ENCODE data around the gene PRRG1.
"Not testable (repeated sequence)": the region's sequence is repeated elsewhere in the genome, so short reads cannot be mapped to it uniquely, and the experiment has no call there.

Gene PRRG1

GRCh38 chrX:37485429-37485828, 136.3 kb downstream of the PRRG1 start:
- TF ChIP-seq CTCF (IDR thresholded peaks at IDR 0.05; ENCODE audit: low read length, missing control alignments): no peak
- no peak for DNase-seq (ENCODE audit: low read depth)
- no peak overlapping the region for H3K4me3 ChIP-seq (replicated peaks; ENCODE audit: low read depth, low read length)

GRCh38 chrX:37487271-37487670, 138.1 kb downstream of the PRRG1 start:
- DNase-seq (ENCODE audit: low read depth): no peak
- no peak for TF ChIP-seq CTCF (IDR thresholded peaks at IDR 0.05; ENCODE audit: low read length, missing control alignments)
- H3K4me3 ChIP-seq (replicated peaks; ENCODE audit: low read depth, low read length): no peak overlapping the region

GRCh38 chrX:37488323-37488722, 139.2 kb downstream of the PRRG1 start:
- H3K4me3 ChIP-seq (replicated peaks; ENCODE audit: low read depth, low read length): no peak overlapping the region
- DNase-seq (ENCODE audit: low read depth): no peak
- no peak for TF ChIP-seq CTCF (IDR thresholded peaks at IDR 0.05; ENCODE audit: low read length, missing control alignments)

- DNase-seq (ENCODE audit: low read depth): no peak
- TF ChIP-seq CTCF (IDR thresholded peaks at IDR 0.05; ENCODE audit: low read length, missing control alignments): no peak
- no peak overlapping the region for H3K4me3 ChIP-seq (replicated peaks; ENCODE audit: low read depth, low read length)
Observed at GRCh38 chrX:37491686-37492085, 142.5 kb downstream of the PRRG1 start.

GRCh38 chrX:37495760-37496159, 146.6 kb downstream of the PRRG1 start:
- not testable (repeated sequence) for H3K4me3 ChIP-seq (replicated peaks; ENCODE audit: low read depth, low read length); DNase-seq (ENCODE audit: low read depth)
- TF ChIP-seq CTCF (IDR thresholded peaks at IDR 0.05; ENCODE audit: low read length, missing control alignments): peak; percentile 25

- H3K4me3 ChIP-seq (replicated peaks; ENCODE audit: low read depth, low read length); DNase-seq (ENCODE audit: low read depth): not testable (repeated sequence)
Observed at GRCh38 chrX:37497126-37497525, 148.0 kb downstream of the PRRG1 start.

GRCh38 chrX:37498323-37498722, 149.2 kb downstream of the PRRG1 start:
- not testable (repeated sequence) for H3K4me3 ChIP-seq (replicated peaks; ENCODE audit: low read depth, low read length); DNase-seq (ENCODE audit: low read depth)

- not testable (repeated sequence) for DNase-seq (ENCODE audit: low read depth); H3K4me3 ChIP-seq (replicated peaks; ENCODE audit: low read depth, low read length)
Observed at GRCh38 chrX:37499649-37500048, 150.5 kb downstream of the PRRG1 start.

- DNase-seq (ENCODE audit: low read depth): no peak
- H3K4me3 ChIP-seq (replicated peaks; ENCODE audit: low read depth, low read length): no peak overlapping the region
- TF ChIP-seq CTCF (IDR thresholded peaks at IDR 0.05; ENCODE audit: low read length, missing control alignments): no peak
Observed at GRCh38 chrX:37504991-37505390, 155.8 kb downstream of the PRRG1 start.

Measured in fibroblast of pulmonary artery (primary cell).